ENCODE results near the gene UQCR11.

DNA sequence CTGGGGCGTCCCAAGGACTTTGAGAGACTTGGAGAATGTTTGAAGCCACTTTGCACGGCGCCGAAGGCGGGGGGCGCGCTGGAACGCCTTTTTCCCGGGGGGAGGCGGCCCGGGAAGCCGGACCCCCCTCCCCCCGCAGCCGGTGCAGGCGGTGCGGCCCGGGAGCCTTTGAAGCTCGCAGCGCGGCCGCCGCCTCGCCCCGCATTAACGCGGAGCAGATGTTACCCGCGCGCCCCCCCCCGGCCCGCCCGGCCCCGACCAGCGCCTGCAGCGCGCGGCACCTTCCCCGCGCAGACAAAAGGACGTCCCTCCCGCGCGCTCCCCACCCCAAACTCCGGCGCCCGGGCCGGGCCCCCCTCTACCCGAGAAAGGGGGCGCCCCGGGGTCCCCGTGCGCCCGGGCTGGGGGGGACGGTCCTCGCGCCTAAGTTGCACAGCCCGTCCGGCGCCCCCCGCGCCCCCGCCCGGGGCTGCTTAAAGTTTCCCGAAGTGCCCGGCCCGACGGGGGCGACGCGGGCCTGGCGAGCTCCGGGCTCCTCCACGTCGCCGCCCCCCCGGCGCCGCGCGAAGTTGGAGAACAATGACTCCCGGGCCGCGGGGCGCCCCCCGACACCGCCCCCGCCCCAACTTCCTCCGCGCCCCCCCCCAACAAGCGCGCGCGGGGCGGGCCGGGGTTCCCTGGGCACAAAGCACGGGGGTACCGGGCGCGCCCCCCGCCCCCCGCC lies 46.5 kb upstream of the UQCR11 start:
- no peak for TF ChIP-seq FOXP2 (optimal IDR thresholded peaks at IDR 0.05; ENCODE audit: control extremely low read depth, extremely low read length, insufficient read depth)
- TF ChIP-seq POLR2AphosphoS5 (IDR thresholded peaks at IDR 0.05; ENCODE audit: borderline replicate concordance, low read depth, low read length) = no peak

All from SK-N-MC (cell line).